AG09319 (cell line): ENCODE results near the gene GNG13.

Experiments used
- DNase-seq: peaks from one replicate; pipeline ENCODE4 v3.0.0-alpha.2; 2010; ENCODE audit warnings: low read depth; ENCODE audit errors: extremely low read depth
- CTCF ChIP-seq: IDR thresholded peaks from 2 replicates; pipeline ENCODE4 v1.5.1; 2011; ENCODE audit warnings: low read depth, mild to moderate bottlenecking, inconsistent platforms, low read length, moderate library complexity

GNG13 gene

GRCh38 chr16:791131-791530 is 9.4 kb downstream of the GNG13 start:
- TF ChIP-seq CTCF: no peak
- DNase-seq: no peak

GRCh38 chr16:790086-790485 is 10.4 kb downstream of the GNG13 start:
- DNase-seq: no peak
- TF ChIP-seq CTCF: no peak

GRCh38 chr16:789191-789850 is 11.2 kb downstream of the GNG13 start:
- DNase-seq: no peak
- no peak for TF ChIP-seq CTCF

- no peak for TF ChIP-seq CTCF
- DNase-seq: peak; percentile 77
Measured at GRCh38 chr16:788399-789126, 12.0 kb downstream of the GNG13 start, which contains the start of gene CHTF18. CHTF18 (plus strand) TSS chr16:788620; CDS start chr16:788685, 65 bp downstream.

- DNase-seq: no peak
- TF ChIP-seq CTCF: no peak
Measured at GRCh38 chr16:787978-788398, 12.5 kb downstream of the GNG13 start, which contains the start of gene RPUSD1. RPUSD1 (minus strand) TSS chr16:788381; CDS start chr16:787737, 644 bp downstream.

GRCh38 chr16:787321-787966 is 13.1 kb downstream of the GNG13 start:
- TF ChIP-seq CTCF: no peak
- DNase-seq: no peak
